HG02642 (cell line): ENCODE results near the gene DHPS.
"Not testable (repeated sequence)": the region's sequence is repeated elsewhere in the genome, so short reads cannot be mapped to it uniquely, and the experiment has no call there.

Experiments used
- ATAC-seq: cut with Tn5 transposase; IDR thresholded peaks from one replicate; pipeline ENCODE4 v1.9.1; 2021; ENCODE audit warnings: mild to moderate bottlenecking; ENCODE audit not compliant: unreplicated experiment, poor library complexity

Gene DHPS

DNA sequence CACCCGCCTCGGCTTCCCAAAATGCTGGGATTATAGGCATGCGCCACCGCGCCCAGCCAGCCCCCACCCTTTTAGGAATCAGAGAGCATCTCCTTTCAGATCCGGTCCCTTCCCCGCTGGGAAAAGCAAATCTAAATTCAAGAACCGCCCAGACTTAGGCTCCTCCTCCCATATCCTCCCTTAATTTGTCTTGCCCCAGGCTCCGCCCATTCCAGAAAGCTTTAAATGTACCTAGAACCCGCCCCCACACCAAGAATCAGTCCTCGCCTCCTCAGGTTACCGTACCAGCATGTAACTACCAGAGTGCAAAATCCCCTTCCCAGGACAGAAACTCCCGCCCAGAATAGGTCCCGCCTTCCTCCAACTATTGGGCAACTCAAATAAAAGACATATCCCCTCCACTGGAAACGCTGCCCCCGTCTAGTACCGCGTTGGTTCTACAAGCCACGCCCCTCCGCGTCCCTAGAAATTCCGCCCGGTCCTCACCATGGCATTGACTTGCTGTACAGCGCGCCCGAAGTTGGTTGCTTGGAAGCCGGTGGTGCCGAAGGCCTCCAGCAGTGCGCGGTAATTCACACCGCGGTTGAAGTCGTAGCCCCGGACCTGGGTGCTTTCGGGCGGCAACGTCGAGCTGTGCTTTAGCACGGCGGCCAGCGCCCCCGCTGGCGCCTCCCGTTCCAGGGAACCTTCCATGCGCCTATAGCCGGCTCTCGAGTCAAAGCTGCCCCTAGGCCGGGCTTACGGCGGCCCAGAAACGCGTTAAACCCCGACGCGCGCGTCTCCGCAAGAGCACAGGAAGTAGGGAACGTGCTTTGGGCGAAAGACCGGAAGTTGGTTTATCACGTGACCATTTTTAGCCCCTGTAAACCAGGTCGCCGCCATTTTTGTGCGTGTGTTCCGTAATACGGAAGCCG lies at the start of gene DHPS:
Gene DHPS, minus strand, starts transcription at position 807 of the 914 bp plus-strand sequence. Its CDS starts 114 bp downstream, at position 693.
- ATAC-seq = peak; percentile 77

- no peak for ATAC-seq
These were observed 49.7 kb upstream of the DHPS start for GRCh38 chr19:12731337-12731736.

GRCh38 chr19:12730064-12730463 lies 48.4 kb upstream of the DHPS start:
- ATAC-seq = no peak

- no peak for ATAC-seq
These were observed 46.2 kb upstream of the DHPS start for GRCh38 chr19:12727745-12728433.

DNA sequence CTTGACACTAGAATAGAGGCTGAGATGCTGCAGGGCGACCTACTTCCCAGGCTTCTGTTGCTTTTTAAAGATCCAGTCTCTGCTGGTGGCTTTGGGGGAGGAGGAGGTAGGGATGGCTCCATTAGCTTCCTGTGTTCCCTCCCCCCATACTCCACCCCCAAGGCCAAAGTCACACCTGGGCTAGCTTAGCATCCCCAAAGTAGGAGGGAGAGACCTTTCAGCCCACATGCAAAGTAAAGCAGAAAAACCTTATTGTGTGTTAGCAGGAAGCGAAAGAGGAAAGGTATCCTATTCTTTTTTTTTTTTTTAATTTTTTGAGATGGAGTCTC lies 45.3 kb upstream of the DHPS start:
- ATAC-seq = no peak

DNA sequence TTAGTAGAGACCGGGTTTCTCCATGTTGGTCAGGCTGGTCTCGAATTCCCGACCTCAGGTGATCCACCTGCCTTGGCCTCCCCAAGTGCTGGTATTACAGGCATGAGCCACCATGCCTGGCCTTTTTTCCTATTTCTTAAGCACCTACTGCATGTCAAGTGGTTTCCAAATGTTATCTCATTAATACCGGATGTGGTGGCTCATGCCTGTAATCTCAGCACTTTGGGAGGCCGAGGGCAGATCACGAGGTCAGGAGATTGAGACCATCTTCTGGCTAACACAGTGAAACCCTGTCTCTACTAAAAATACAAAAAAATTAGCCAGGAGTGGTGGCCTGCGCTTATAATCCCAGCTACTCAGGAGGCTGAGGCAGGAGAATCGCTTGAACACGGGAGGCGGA lies 43.9 kb upstream of the DHPS start:
- not testable (repeated sequence) for ATAC-seq

- ATAC-seq = peak; percentile 28
These were observed 42.2 kb upstream of the DHPS start, which contains the start of gene TNPO2 for GRCh38 chr19:12723641-12724426. TNPO2 (minus strand) TSS chr19:12723932; CDS start chr19:12720977, 2,955 bp downstream.

DNA sequence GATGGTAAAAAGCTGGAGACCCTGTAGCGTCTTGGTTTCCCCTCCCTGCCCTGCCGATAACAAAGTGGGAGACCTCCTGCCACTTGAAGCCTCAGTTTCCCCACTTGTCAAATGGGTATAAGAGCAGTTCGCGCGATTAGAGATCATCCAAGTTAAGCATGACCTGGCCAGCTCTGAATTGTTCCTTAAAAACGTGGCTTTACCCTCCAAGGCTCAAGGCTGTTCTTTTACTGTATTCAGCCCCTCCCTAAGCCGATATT lies 41.6 kb upstream of the DHPS start:
- no peak for ATAC-seq

DNA sequence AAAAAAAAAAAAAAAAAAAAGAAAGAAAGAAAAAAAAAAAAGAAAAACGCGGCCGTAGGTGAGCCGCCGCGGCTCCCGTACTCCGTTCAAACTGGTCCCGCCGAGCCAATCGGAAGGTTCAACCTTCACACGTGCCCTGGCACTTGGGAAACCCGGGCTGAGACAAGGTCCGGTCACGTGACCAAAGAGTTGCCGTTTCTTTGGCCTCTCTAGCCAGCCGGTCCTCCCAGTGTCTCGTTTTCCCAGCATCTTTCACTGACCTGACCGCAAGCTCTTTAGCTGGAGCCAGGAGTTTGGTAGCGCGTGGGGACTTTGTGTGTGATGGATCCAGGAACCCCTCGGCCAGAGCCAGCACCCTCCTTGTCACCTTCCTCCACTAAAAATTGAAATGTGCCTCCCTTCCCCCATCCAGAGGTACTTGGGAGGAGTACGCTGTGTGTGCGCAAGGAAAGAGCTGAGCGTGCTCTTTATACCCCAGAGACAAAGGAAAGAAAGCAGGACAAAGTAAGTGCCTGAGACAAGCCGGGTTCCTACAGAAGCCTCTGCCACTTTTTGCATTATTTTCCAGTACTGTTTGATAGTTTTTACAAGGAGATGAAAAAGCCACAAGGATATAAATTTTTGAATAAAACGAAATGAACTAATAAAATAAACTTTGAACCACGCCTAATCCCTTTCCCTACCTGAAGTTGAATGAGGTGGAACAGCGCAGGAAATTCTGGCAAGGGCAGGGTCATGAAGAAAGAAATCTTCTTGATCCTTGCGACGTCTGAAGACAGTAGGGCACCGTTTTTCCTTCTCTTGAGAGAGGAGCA lies 41.1 kb upstream of the DHPS start:
- ATAC-seq = peak; percentile 83

DNA sequence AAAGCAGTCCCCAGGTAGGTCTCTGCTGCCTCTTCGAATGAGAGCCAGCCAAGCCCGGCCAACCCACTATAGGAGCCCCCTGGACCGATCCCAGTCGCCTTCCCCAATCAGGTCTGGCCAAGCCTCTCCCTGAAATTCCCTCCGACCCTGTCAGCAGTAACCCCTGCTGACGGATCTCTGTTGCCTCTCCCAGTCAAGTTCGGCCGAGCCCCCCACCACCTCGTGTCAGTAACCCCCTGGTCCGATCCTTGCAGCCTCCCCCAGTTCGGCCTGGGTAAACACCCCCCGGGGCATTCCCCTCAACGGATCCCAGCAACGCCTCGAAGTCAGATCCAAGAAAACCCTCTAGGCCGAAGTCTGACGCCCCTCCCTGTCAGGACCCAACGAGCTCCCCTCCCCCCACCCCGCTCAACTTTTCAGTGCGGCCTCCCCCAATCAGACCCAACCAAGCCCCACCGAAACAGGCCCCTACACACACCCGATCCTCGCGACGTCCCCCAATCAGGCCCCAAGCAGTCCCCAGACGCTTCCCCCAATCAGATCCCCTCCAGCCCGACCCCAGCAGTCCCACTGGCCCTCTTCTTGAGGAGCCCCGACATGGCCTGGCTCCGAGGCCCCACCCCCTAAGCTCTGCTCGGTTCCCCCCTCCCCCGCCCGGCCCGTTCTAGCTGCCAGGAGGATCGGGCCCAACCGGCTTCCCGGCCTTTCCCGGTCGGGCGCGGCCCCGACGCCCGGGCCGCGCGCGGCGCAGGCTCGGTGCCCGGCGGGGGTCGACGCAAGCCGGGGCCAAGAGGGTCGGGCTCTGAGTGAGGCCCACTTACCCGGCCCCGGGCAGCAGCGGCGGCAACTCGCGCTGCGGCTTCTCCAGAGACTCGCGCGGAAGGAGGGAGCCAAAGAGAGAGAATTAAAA lies 40.2 kb upstream of the DHPS start:
- peak; percentile 20 for ATAC-seq

- ATAC-seq = no peak
These were observed 39.4 kb upstream of the DHPS start for GRCh38 chr19:12720851-12721655.

GRCh38 chr19:12720296-12720695 lies 38.6 kb upstream of the DHPS start:
- ATAC-seq = no peak

DNA sequence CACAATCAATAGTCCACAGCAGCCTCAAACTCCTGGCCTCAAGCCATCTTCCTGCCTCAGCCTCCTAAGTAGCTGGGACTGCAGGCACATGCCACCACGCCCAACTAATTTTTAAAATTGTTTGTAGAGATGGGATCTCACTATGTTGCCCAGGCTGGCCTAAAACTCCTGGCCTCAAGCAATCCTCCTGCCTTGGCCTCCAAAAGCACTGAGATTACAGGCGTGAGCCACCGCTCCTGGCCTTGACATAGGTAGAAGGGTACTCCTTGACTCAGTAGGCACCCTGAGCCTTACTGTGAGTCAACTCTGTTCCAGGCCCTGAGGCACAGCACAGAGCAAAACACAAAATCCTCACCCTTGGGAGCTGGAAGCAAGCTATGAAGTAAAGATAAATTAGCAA lies 34.2 kb upstream of the DHPS start:
- no peak for ATAC-seq

- no peak for ATAC-seq
These were observed 33.4 kb upstream of the DHPS start for GRCh38 chr19:12715102-12715501.

- not testable (repeated sequence) for ATAC-seq
These were observed 31.6 kb upstream of the DHPS start for GRCh38 chr19:12713304-12713703.

GRCh38 chr19:12712077-12712476 lies 30.4 kb upstream of the DHPS start:
- not testable (repeated sequence) for ATAC-seq

GRCh38 chr19:12711187-12711586 lies 29.5 kb upstream of the DHPS start:
- ATAC-seq = no peak

DNA sequence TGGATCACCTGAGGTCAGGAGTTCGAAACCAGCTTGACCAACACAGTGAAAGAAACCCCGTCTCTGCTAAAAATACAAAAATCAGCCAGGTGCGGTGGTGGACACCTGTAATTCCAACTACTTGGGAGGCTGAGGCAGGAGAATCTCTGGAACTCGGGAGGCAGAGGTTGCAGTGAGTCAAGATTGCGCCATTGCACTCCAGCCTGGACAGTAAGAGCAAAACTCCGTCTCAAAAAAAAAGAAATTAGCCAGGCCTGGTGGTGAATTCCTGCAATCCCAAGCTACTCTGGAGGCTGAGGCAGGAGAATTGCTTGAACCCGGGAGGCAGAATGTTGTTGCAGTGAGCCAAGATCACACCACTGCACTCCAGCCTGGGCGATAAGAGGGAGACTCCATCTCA lies 27.0 kb upstream of the DHPS start:
- no peak for ATAC-seq
